Germinal center (tissue), 1 donor: Measurements from ENCODE around the gene DHX35.
"Not testable (repeated sequence)": the region's sequence is repeated elsewhere in the genome, so short reads cannot be mapped to it uniquely, and the experiment has no call there.

Experiments
- DNase-seq: peaks from one replicate; pipeline ENCODE4 v3.0.0; 2012; ENCODE audit warnings: mixed read lengths, low spot score

Gene DHX35

GRCh38 chr20:38979842-38980241 is 17.7 kb downstream of the DHX35 start:
- no peak for DNase-seq

- DNase-seq, result no peak
Observed at GRCh38 chr20:38982291-38982690, 20.1 kb downstream of the DHX35 start.

GRCh38 chr20:38985060-38985459 is 22.9 kb downstream of the DHX35 start:
- DNase-seq, result no peak

- DNase-seq, result no peak
Observed at GRCh38 chr20:38985603-38986170, 23.5 kb downstream of the DHX35 start.

- DNase-seq, result no peak
Observed at GRCh38 chr20:38986663-38987062, 24.5 kb downstream of the DHX35 start.

- DNase-seq, result peak; percentile 77
Observed at GRCh38 chr20:38987777-38988176, 25.6 kb downstream of the DHX35 start.

GRCh38 chr20:38990728-38991127 is 28.6 kb downstream of the DHX35 start:
- no peak for DNase-seq

GRCh38 chr20:38991814-38992704 is 29.9 kb downstream of the DHX35 start:
- DNase-seq, result no peak

GRCh38 chr20:38995536-38996044 is 33.4 kb downstream of the DHX35 start:
- DNase-seq, result no peak

GRCh38 chr20:38996866-38997265 is 34.7 kb downstream of the DHX35 start:
- not testable (repeated sequence) for DNase-seq

GRCh38 chr20:38997622-38998021 is 35.5 kb downstream of the DHX35 start:
- peak; percentile 47 for DNase-seq

GRCh38 chr20:38999217-38999616 is 37.1 kb downstream of the DHX35 start:
- no peak for DNase-seq

- DNase-seq, result no peak
Observed at GRCh38 chr20:38999965-39000910, 38.1 kb downstream of the DHX35 start.

GRCh38 chr20:39004508-39004907 is 42.4 kb downstream of the DHX35 start:
- no peak for DNase-seq

- DNase-seq, result no peak
Observed at GRCh38 chr20:39009348-39009747, 47.2 kb downstream of the DHX35 start.

GRCh38 chr20:39010496-39010895 is 48.4 kb downstream of the DHX35 start:
- no peak for DNase-seq

- DNase-seq, result no peak
Observed at GRCh38 chr20:39013662-39014109, 51.5 kb downstream of the DHX35 start.

GRCh38 chr20:39016041-39016440 is 53.9 kb downstream of the DHX35 start:
- no peak for DNase-seq

- DNase-seq, result no peak
Observed at GRCh38 chr20:39016506-39016905, 54.4 kb downstream of the DHX35 start.

- no peak for DNase-seq
Observed at GRCh38 chr20:39019027-39019426, 56.9 kb downstream of the DHX35 start.

- no peak for DNase-seq
Observed at GRCh38 chr20:39019805-39020325, 57.7 kb downstream of the DHX35 start.

GRCh38 chr20:39021748-39022147 is 59.6 kb downstream of the DHX35 start:
- no peak for DNase-seq
